Amniotic epithelial cell (primary cell): Measurements from ENCODE around the gene AZI2.
A peak's percentile ranks its signal among the peaks of the same experiment; 100 is the strongest.

ENCODE experiments used
- DNase-seq: peaks from one replicate; pipeline ENCODE4 v3.0.0-alpha.2; 2010; ENCODE audit warnings: low read depth

The AZI2 gene

GRCh38 chr3:28300345-28300962, 48.2 kb downstream of the AZI2 start:
- no peak for DNase-seq

- no peak for DNase-seq
These were observed 48.9 kb downstream of the AZI2 start for GRCh38 chr3:28299705-28300104.

- peak; percentile 7 for DNase-seq
These were observed 52.6 kb downstream of the AZI2 start for GRCh38 chr3:28295898-28296490.

- DNase-seq = no peak
These were observed 53.8 kb downstream of the AZI2 start for GRCh38 chr3:28294667-28295413.

GRCh38 chr3:28292622-28293021, 56.0 kb downstream of the AZI2 start:
- no peak for DNase-seq

GRCh38 chr3:28291577-28291976, 57.0 kb downstream of the AZI2 start:
- DNase-seq = no peak

- no peak for DNase-seq
These were observed 57.7 kb downstream of the AZI2 start for GRCh38 chr3:28290863-28291300.

- no peak for DNase-seq
These were observed 61.6 kb downstream of the AZI2 start for GRCh38 chr3:28287046-28287445.

GRCh38 chr3:28286595-28286994, 62.0 kb downstream of the AZI2 start:
- peak; percentile 47 for DNase-seq

- no peak for DNase-seq
These were observed 67.8 kb downstream of the AZI2 start for GRCh38 chr3:28280781-28281180.

- no peak for DNase-seq
These were observed 68.9 kb downstream of the AZI2 start for GRCh38 chr3:28279770-28280169.

- DNase-seq = no peak
These were observed 69.7 kb downstream of the AZI2 start for GRCh38 chr3:28278918-28279317.

GRCh38 chr3:28273837-28274236, 74.8 kb downstream of the AZI2 start:
- no peak for DNase-seq
